NAMALWA (cell line): Measurements from ENCODE around the gene FBN1.

Experiments
- DNase-seq: peaks from one replicate; pipeline ENCODE4 v3.0.0-alpha.2; 2015; ENCODE audit warnings: low spot score

Gene FBN1

DNA sequence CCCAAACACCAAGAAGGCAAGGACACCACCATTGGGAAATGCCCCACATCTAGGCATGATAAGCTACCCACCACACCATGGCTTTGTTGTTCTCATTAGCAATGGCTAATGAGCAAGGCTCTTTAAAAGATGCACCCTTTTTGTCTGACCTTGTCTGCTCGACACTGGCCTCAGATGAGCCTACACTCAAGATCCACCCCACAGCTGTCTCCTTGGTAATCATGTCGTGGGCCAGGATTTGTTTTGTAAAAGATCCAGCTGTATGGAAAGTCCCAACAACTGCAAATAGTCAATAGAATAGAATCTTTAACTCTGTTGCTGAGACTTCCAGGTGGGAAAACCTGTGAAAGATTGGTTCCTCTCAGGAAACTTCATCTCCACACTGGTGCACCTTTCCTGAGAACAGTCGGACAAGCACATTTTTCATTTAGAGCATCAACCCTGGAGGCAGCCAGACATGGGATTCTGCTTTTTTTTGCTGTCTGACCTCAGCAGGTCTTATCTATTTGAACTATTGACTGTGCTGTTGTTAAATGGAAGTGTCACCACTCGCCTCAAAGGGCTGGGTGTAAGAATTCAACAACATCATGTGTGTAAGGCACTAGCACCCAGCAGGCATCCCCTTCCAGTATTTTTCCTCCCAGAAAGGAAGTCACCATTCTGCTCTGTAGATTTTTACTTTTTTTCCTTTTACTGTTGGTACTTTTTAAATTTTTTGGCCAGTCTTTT, 278.8 kb downstream of the FBN1 start:
- DNase-seq: no peak

DNA sequence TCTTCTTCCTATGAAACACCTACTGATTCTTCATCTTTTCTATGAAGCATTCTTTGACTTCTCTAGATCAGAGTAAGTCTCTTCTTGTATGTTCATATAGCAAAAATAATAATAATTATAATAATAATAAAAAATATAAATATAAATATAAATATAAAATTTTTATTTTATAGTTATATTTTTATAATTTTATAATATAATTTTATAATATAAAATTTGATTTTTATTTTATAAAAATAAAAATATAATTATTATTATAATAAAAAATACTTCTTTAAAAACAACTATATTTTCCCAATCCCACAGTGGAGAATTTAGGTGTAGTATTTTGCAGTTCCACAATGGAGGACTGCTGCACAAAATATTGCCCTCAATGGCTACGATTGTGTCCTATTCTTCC, 279.9 kb downstream of the FBN1 start:
- no peak for DNase-seq

- no peak for DNase-seq
Measured at GRCh38 chr15:48363474-48363873, 282.0 kb downstream of the FBN1 start.

- no peak for DNase-seq
Measured at GRCh38 chr15:48361685-48362084, 283.8 kb downstream of the FBN1 start.

- DNase-seq: no peak
Measured at GRCh38 chr15:48360841-48361240, 284.7 kb downstream of the FBN1 start.
